Left cardiac atrium (tissue), 4 donors: ENCODE measurements around the gene AHI1. TPM values are rescaled to one million over a fixed set of nuclear protein-coding genes. Genes with fewer than 3 reads are reported as not detected.
"Not testable (repeated sequence)": the region's sequence is repeated elsewhere in the genome, so short reads cannot be mapped to it uniquely, and the experiment has no call there.

Experiments
- ATAC-seq, 2 donors: fragments of 200-7000 bp; cut with Tn5 transposase; one replicate each; pipeline ENCODE4 v1.9.1; 2020; ENCODE audit warnings: mild to moderate bottlenecking in 2 of 2, moderate library complexity in 2 of 2
- DNase-seq: peaks from one replicate; pipeline ENCODE4 v3.0.0-alpha.2; 2020
- intact Hi-C, 2 donors: fragments of 100-400 bp; cut with DNase I; formaldehyde crosslinking; loops; one replicate each; pipeline versions ENCODE4 v1.14.1 to v1.15.1; 2022 to 2023
- total RNA-seq, 2 donors: library from RNA; stranded (reverse); fragmentation: NEBNext Ultra II Directional; extraction: Animal tissue kit (Norgen Biotek cat#: 25700); gene quantifications; one replicate each; pipeline ENCODE4 v1.2.1, GENCODE V29; 2021
- donor health status: DM: no; HTN: yes; CAD: no.
- donor health status: DM: no; HTN: yes; CAD: no; lungs with severe emphysema.
- donor health status: DM: yes; HTN: yes; CAD: no.
- donor health status: Dilated cardiomyopathy.

Gene AHI1
- total RNA-seq, 2 donors from 2014 or later: 13.1 to 18.0 TPM

GRCh38 chr6:135517527-135517926 is 20.0 kb upstream of the AHI1 start:
- intact Hi-C loops: no loop called here
- no peak for DNase-seq
- ATAC-seq: no peak

DNA sequence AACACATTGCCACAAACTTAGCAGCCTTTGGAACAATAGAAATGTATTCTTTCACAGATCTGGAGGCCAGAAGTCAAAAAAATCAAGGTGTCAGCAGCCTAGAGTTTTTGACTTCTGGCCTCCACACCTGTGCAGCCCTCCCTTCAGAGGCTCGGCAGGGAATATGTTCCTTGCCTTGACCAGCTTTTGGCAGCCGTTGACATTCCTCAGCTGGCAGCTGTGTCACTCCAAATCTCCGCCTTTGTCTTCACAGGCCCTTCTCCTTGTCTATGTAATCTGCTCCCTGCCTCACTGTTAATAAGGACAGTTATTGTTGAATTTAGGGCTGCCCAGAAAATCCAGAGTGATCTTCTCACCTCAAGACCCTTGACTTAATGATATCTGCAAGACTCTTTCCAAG is 17.2 kb upstream of the AHI1 start:
- intact Hi-C loops: no loop called here
- ATAC-seq (no peak), DNase-seq (no peak)

GRCh38 chr6:135506270-135506997 is 8.9 kb upstream of the AHI1 start:
- intact Hi-C loops: loop anchor here in 1 of 2 donors (2.0 kb wide), 1 partner anchor 810 kb away; no protein-coding TSS in a partner anchor
- peak in 1 of 2 donors; percentile 49 for ATAC-seq
- DNase-seq: no peak

DNA sequence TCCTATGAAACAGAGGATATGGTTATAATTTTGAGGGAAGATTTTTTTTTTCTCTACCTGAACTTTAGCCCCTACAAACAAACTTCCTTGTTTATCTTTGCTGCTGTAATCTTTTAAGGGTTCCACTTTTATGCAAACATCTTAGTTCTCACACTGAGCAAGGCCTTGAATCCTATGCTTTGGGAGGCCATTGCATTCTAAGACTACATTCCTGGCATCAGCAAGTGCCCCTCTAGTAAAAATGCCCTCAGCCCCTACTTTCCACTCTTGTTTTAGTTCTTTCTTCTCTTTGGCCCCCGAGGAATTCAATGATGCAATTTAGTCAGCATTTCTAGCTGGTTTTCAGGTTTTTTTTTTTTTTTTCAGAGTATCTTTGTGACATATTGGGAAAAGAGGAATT is 8.1 kb upstream of the AHI1 start:
- intact Hi-C loops: loop anchor here in 1 of 2 donors (2.0 kb wide), 1 partner anchor 811 kb away; no protein-coding TSS in a partner anchor
- ATAC-seq: no peak
- DNase-seq: no peak

- intact Hi-C loops: no loop called here
- ATAC-seq: no peak
- DNase-seq: no peak
Measured at GRCh38 chr6:135505222-135505621, 7.7 kb upstream of the AHI1 start.

DNA sequence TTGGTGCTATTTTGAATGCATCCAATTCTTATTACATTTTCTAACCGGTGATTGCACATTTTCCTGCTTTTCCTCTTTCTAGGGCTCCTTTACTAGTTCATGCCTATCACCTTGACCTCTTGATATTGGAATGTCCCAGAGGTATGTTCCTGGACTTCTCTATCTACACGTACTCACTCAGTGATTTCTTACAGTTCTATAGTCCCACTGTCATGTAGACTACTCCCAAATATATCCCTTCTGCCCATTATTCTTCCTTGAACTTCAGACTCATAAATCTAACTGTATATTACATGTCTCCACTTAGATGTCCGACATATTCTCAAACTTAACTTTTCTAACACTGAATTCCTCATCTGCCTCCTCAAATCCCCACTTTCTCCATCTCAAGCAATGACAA is 7.2 kb upstream of the AHI1 start:
- DNase-seq: no peak
- ATAC-seq: no peak
- intact Hi-C loops: no loop called here

DNA sequence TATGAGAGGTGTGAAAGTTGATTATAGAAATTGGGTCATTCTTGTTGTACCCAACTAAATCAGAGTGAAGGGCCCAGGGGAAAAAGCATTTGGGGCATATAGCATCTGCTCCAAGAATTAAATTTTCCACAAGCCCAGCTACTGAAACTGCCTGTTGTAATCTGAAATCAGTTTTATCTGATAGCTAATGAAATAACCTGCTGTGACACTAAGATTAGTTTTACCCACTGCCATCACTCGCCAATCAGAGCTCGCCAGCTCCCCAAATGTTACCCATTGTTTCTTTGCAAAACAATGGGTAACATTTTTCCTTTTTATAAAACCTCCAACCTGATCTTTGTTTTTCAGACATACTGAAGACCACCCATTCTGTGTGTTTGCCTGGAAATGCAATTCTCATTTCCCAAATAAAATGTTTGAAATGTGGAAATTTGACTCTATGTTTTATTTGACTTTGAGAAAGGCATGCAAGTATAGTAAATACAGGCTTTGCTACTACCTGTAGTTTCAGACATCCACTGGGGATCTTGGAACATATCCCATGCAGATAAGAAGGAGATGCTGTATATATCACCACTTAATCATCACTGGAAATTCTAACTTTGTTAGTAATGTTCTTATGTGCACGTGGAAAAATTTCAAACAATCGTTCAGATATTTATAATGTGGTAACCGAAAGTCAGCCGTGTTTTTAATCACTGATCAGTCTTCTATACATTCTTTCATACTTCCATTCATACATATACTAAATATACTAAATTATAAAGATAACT is 6.3 kb upstream of the AHI1 start:
- DNase-seq (no peak), ATAC-seq (no peak)
- intact Hi-C loops: no loop called here

DNA sequence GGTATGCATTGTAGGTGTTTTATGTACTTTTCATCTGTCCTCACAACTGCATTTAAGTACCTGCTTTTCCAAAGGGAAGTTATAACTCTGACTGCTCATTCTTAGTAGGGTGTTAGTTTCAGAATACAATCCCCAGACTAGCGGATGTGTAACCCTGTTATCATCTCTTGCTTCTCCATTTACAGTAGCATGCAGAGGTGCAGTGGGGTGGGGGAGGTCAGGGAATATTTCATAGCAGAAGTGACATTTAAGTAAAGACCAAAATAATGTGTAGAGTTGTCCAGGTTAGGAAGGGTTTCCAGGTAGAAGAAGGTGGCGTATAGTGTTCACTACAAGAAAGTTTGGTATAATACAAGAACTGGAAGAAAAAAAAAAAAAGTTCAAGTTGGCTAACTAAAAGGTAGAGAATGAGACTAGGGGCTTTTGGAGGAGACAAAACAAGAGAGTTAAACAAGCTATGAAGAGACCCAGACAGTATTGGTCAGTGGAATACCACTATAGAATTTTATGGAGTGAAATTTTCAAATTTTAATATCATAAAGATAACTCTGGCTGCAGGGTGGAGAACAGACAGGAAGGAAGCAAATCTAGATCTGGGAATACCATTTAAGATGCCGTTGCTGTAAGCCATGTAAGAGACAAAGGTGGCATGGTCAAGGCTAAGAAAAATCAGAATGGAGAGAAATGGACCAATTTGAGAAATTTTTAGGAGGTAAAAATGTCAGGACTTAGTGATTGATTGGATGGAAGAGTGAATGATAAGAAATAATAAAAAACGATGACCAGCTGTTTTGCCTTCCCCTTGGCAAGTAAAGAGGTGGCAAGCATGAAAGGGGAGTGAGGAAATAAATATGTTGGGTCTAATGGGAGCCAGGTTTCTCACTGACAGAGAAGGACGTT is 2.2 kb upstream of the AHI1 start:
- intact Hi-C loops: no loop called here
- DNase-seq: no peak
- ATAC-seq: no peak

- ATAC-seq: peak; percentile 76 to 88
- DNase-seq: peak; percentile 76
- intact Hi-C loops: no loop called here
Measured at GRCh38 chr6:135498185-135498841, 773 bp upstream of the AHI1 start.

GRCh38 chr6:135496800-135497411 is 634 bp downstream of the AHI1 start:
- intact Hi-C loops: no loop called here
- ATAC-seq (no peak), DNase-seq (no peak)

DNA sequence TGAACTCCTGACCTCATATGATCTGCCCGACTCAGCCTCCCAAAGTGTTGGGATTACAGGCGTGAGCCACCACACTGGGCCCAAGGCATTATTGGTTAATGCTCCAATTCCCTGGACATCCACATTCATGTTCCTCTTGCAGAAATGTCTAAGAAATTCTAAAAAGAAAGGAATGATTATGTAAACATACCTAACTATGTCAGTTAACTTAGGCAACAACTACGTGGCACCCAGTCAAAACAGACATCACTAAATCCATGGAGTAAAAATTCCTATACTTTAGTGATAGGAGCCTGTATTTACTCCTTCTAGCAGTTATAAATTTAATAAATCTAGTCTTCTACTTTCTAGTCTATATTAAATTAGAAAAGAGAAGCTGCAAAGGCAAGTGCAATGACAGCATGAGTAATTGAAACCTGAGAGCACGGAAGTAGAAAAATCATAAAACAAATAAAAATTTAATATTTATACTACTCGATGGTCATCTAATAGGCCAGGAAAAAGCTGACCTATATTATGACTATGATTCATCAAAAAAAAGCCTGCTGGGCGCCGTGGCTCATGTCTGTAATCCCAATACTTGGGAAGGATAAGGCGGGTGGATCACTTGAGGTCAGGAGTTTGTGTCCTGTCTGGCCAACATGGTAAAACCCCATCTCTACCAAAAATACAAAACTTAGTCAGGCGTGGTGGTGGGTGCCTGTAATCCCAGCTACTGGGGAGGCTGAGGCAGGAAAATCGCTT is 4.2 kb downstream of the AHI1 start:
- DNase-seq (no peak), ATAC-seq (no peak)
- intact Hi-C loops: no loop called here

DNA sequence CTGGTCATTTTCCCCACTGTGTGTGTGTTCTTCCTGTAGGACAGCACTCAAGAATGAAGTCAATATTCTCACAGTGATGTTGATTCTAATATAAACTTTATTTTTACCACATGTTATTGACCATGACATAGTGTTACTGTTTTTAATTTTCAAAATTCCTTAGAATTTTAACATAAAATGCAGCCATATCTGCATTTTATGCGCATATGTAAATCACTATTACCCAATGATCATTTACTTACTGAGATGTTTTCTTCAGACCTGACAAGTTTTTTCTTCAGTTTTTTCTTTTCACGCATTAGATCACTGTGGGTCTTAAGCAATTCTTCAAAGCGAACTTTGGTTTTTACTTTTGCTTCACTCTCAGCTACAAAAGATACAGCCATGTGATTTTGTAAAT is 7.2 kb downstream of the AHI1 start:
- no peak for ATAC-seq
- intact Hi-C loops: no loop called here

GRCh38 chr6:135488023-135488422 is 9.5 kb downstream of the AHI1 start:
- ATAC-seq: peak in 1 of 2 donors; percentile 48
- intact Hi-C loops: no loop called here
- DNase-seq: no peak

More for the DNA sequence above, 7.2 kb downstream of the AHI1 start:
- no peak for DNase-seq

GRCh38 chr6:135483903-135484302 is 13.6 kb downstream of the AHI1 start:
- not testable (repeated sequence) for ATAC-seq

GRCh38 chr6:135481783-135482369 is 15.7 kb downstream of the AHI1 start:
- ATAC-seq (no peak), DNase-seq (no peak)
- intact Hi-C loops: no loop called here

More at GRCh38 chr6:135483903-135484302, 13.6 kb downstream of the AHI1 start:
- intact Hi-C loops, DNase-seq: not testable (repeated sequence)

GRCh38 chr6:135479601-135480000 is 17.9 kb downstream of the AHI1 start:
- ATAC-seq: no peak
- DNase-seq: no peak
- intact Hi-C loops: no loop called here

DNA sequence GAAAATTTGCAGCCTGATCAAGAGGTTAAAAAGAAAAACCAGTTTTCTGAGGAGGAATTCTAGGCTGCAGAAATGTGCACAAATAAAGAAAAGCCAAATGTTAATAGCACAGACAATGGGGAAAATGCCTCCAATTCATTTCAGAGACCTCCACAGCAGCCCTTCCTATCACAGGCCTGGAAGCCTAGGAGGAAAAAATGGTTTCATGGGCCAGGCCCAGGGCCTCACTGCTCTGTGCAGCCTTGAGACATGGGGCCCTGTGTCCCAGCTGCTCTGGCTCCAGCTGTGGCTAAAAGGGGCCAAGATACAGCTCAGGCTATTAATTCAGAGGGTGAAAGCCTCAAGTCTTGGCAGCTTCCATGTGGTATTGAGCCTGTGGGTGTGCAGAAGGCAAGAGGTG is 18.9 kb downstream of the AHI1 start:
- intact Hi-C loops: no loop called here
- ATAC-seq (no peak), DNase-seq (no peak)
